Measurements from ENCODE around the gene FXYD3.
"Not testable (repeated sequence)": the region's sequence is repeated elsewhere in the genome, so short reads cannot be mapped to it uniquely, and the experiment has no call there.

The FXYD3 gene

GRCh38 chr19:35142606-35143230, 27.1 kb downstream of the FXYD3 start:
- no peak for DNase-seq (ENCODE audit: low read depth)

- DNase-seq (ENCODE audit: low read depth), result no peak
These were observed 27.6 kb downstream of the FXYD3 start, which contains the start of gene FXYD7 for GRCh38 chr19:35143231-35143715. Gene FXYD7, plus strand, starts transcription at chr19:35143255. Its CDS starts 79 bp downstream, at chr19:35143334.

GRCh38 chr19:35143818-35144217, 28.2 kb downstream of the FXYD3 start:
- DNase-seq (ENCODE audit: low read depth), result no peak

- no peak for DNase-seq (ENCODE audit: low read depth)
These were observed 28.6 kb downstream of the FXYD3 start for GRCh38 chr19:35144259-35144599.

DNA sequence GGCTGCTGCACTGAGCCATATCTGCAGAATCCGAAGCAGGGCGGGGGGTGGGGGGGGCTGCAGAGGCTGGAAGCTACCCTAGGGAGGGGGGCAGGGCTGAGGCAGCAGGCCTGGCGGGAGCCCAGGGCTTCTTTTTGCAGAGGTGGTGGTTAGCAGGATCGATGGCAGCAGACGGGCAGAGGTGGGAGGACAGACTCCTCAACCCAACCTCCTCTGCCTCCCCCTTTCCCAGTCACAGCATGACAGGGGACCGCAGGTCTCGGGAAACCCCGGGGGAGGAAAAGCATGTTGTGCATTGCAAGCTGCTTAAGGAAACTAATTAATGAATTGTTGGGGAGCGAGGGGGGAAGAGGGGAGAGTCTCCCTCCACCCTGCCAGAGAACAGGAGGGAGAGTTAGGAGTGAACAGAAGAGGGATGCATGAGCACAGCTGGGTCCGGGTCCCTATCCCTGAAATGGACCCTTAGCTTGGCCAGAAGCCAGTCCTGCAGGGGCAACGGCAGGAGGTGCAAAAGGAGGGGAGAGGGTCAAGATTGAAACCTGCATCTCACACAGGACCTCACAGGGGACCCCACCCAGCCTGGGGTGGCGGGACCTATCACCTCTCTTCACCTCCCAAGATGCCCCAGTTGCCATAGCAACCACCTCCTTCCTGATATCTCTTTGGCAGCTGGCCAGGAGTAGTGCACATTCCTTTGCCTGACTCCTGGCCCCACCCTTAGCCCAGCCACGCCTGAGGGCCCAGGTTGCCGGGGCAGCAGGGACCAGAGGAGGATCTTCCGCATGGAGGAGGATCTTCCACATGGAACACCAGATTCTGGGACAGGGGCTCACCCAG, 29.2 kb downstream of the FXYD3 start:
- no peak for DNase-seq (ENCODE audit: low read depth)

DNA sequence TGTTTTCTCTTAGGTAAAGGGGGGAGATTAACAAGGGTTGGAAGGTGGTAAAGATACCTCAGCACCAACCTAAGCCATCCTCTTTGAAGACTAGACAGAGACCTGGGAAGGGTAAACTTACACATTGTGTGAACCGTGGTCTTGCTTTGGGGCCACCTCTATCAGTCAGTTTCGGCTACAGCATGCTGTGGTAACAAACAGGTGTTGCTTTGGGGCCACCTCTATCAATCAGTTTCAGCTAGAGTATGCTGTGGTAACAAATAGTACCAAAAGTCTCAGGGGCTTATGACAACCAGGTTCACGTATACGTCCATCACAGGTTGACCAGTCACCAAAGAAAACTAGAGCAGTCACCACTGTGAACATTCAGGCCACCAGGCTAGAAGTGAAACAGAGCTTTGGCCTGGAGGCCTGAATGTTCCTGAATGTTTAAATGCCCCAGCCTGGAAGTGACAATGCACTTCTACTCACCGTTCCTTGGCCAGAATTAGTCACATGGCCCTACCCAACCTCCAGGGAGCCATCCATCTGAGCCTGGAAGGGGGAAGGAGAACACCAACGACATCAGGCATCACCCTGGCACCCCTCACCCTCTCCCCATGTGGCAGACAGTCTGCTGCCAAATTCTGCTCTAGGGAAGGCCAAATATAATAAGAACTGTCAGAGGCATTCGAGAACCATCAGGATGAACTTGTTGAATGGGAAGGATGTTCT, 31.3 kb downstream of the FXYD3 start:
- DNase-seq (ENCODE audit: low read depth), result no peak

DNA sequence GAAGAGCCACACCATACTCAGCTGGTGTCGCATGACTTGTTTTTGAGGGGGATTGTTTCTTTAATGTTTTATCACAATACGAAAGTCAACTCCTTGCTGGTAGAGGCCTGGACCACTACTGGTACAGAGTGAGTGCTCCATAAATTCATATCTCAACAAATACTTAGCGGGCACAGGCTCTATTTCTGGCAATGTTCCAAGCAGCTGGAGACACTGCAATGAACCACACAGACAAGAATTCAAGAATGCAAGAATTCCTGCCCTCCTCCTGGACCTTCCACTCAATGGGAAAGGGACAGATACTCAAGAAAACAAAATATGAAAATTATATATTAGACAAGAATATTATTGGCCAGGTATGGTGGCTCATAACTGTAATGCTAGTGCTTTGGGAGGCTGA, 33.8 kb downstream of the FXYD3 start:
- no peak for DNase-seq (ENCODE audit: low read depth)

DNA sequence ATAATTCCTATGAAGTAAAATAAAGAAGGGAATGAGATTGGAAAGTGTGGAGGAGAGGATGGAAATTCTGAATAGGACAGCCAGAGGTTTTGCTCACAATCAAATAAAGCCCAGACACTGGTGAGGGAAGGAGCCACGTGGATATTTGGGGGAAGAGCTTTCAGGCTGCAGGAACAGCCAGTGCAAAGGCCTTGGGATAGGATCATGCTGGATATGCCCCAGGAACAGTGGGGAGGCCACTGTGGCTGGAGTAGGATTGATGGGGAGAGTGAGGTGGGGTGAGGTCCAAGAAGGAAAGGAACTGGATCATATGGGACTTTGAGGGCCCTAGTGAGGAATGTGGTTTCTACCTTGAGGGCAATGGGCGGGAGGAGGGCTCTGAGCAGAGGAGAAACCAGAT, 34.8 kb downstream of the FXYD3 start:
- no peak for DNase-seq (ENCODE audit: low read depth)

DNA sequence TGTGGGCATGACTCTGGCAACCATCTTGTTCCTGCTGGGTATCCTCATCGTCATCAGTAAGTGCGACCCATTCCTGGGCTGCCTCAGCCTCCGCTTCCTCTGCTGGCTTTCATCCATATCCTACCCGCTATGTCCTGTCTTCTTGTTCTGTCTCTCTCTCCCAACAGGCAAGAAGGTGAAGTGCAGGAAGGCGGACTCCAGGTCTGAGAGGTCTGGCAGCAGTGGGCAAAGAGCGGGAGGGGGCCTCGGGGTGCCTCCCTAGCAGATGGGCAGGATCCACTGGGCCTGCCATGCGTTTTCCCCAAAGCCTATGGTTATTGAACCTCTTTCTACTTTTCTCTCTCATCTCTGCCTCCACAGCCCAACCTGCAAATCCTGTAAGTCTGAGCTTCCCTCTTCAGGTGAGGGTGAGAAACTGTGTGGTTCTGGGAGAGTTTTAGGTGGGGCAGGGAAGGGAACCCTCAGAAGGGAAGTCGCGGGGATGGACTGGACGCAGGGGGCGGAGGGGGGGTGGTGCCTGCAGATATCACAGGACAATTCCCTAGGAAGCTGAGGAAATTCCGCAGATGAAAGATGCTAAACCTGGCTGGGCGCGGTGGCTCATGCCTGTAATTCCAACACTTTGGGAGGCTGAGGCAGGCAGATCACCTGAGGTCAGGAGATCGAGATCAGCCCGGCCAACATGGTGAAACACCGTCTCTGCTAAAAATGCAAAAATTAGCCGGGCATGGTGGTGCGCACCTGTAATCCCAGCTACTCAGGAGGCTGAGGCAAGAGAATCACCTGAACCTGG, 35.8 kb downstream of the FXYD3 start:
- DNase-seq (ENCODE audit: low read depth), result no peak

DNA sequence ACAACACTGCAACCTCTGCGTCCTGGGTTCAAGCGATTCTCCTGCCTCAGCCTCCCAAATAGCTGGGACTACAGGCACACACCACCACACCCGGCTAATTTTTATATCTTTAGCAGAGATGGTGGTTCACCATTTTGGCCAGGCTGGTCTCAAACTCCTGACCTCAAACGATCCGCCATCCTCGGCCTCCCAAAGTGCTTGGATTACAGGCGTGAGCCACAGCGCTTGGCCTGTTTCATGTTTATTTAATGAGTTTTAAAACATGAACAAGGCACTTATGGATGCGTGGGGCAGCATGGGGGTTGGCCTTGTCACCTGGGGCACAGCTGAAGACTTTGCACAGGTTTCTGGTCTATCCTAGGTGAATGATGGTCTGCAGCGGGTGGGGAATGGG, 37.5 kb downstream of the FXYD3 start:
- DNase-seq (ENCODE audit: low read depth), result not testable (repeated sequence)

- DNase-seq (ENCODE audit: low read depth), result no peak
These were observed 38.3 kb downstream of the FXYD3 start for GRCh38 chr19:35153701-35154524.

DNA sequence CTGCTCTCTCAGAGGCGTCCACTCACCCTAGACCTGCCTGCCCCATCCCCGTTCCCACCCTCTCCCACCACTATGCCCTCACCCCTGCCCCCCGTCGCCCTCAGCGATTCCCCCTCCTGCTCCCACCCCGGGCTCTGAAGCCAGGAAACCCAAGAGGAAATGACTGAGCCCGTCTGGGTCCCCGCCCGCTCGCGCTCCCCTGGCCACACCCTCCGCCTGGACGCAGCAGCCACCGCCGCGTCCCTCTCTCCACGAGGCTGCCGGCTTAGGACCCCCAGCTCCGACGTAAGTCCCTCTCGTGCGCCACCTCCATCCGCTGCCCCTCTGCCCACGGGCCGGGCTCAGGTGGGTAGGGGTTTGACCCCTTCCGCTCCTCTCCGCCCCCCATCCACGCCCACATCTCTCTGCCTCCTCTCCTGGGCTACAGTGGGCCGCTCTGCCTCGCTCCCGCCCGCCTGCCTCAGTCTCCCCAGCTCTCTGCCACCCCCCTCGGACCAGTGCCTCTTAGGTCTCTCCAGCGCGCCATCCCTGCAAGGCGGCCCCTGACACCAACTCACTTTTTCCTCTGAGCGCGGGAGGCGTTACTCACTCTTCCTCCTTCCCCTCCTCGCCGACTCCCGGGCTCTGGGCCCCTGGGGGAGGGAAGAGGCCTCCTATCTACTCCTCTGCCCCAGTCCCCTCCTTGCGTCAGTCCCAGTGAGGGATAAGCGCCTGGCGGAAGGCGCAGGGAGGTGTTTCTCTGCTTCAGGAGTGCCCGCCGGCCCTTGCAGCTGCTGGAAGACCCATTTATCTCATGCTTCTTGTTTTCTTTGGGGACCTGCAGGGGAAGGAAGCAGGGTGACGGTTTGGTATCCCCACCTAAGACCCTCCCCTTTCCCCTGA, 39.1 kb downstream of the FXYD3 start, which contains the start of gene FXYD5:
FXYD5 (plus strand) TSS at position 211 of the 882 bp plus-strand sequence. CDS start 816 bp downstream, outside the sequence.
- peak; percentile 80 for DNase-seq (ENCODE audit: low read depth)

DNA sequence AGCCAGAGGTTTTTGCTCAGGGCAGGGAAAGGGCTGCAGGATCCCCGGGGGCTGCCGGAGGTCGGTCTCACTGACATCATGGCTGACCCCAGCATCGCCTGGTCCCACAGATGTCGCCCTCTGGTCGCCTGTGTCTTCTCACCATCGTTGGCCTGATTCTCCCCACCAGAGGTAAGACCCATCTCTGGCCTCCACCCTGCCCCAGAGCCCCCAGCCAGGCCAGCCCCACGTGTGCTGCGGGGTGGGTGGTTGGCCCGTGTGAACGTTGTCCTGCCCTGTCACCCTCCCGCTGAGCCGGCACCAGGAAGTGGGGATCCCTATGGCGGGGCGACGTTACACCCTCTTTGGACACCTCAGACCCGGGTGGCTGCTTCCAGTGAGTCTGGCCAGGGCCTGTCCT, 39.8 kb downstream of the FXYD3 start:
- DNase-seq (ENCODE audit: low read depth), result no peak

DNA sequence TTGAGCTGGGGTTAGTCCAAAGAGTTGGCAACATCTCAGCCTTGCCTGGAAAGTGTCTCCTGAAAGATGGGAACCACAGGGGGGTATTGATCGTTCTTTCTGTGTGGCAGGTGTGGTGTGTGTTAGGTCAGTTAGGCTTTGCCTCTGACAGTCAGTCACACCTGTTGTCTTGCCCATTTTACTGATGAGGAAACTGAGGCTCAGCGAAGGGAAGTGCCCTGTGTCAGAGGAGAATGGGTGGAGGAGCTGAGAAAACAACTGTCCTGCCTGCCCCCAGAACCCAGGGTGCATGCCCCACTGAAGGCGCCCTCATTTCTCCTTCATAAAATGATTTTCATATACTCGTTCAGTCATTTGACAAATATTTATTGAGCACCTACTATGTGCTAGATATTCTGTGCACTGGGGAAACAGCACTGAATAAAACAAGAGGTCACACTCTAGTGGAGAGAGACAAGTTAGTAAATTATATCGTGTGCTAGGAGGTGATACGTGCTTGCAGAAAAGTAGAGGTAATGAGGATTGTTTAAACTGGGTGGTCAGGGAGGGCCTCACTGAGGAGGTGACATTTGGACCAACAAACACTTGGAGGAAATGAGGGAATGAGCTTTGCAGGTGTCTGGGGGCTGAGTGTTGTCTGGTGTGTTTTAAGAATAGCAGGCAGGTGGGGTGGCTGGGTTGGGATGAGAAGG, 40.5 kb downstream of the FXYD3 start:
- DNase-seq (ENCODE audit: low read depth), result no peak

- DNase-seq (ENCODE audit: low read depth), result no peak
These were observed 41.0 kb downstream of the FXYD3 start for GRCh38 chr19:35156673-35157014.

- DNase-seq (ENCODE audit: low read depth), result no peak
These were observed 41.8 kb downstream of the FXYD3 start for GRCh38 chr19:35157431-35157830.

DNA sequence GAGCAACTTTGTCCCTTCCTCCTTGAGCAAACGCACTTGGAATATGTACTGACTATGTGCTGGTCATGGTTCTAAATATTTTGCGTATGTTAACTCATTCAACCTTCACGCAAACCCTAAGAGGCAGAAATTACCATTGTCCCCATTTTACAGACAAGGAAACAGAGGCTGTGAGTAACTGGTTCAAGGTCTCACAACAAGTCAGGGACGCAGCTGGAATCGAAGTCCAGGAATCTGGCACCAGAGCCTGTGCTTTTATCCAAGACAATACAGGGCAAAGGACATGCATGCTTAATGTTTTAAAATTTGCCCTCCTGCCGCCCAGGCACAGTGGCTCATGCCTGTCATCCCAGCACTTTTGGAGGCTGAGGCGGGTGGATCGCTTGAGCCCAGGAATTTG, 44.0 kb downstream of the FXYD3 start:
- no peak for DNase-seq (ENCODE audit: low read depth)

- no peak for DNase-seq (ENCODE audit: low read depth)
These were observed 45.2 kb downstream of the FXYD3 start for GRCh38 chr19:35160629-35161433.

GRCh38 chr19:35161434-35161743, 45.8 kb downstream of the FXYD3 start:
- no peak for DNase-seq (ENCODE audit: low read depth)
